Lower leg skin (tissue), 3 donors: ENCODE results near the gene GLT6D1.

Experiments
- CTCF ChIP-seq, 3 donors: fragments of 450-650 bp; IDR thresholded peaks; one replicate each; pipeline ENCODE4 v1.5.1; 2016; ENCODE audit warnings: antibody characterized with exemption in 3 of 3, mild to moderate bottlenecking in 3 of 3, moderate library complexity in 2 of 3
- POLR2A ChIP-seq, 2 donors: fragments of 450-650 bp; IDR thresholded peaks; one replicate each; pipeline ENCODE4 v1.6.1; 2016 to 2017; ENCODE audit warnings: antibody characterized with exemption in 2 of 2, mild to moderate bottlenecking in 1 of 2, moderate library complexity in 1 of 2

DNA sequence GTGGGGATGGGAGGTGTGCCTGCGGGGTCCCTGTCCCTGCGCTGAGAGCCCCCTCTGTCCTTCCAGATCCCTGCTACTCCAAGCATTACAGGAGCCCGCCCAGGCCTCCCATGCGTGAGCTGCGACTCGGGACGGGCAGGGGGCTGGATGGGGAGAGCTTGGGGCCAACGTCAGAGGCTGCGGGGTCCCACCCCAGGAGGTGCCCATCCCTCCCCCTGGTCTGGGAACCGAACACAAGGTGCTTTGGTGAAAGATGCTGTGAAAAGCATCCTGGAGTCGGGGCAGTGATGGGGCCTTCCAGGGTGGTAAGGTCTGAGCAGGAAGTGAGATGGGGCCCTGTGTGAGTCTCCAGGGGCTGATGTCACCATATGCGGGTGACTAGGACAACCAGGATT, 26.5 kb upstream of the GLT6D1 start:
- TF ChIP-seq CTCF (IDR thresholded peaks at IDR 0.05) (no peak), POLR2A (IDR thresholded peaks at IDR 0.05) (no peak)
